Measurements from ENCODE around the gene ECM2.

ECM2 gene

DNA sequence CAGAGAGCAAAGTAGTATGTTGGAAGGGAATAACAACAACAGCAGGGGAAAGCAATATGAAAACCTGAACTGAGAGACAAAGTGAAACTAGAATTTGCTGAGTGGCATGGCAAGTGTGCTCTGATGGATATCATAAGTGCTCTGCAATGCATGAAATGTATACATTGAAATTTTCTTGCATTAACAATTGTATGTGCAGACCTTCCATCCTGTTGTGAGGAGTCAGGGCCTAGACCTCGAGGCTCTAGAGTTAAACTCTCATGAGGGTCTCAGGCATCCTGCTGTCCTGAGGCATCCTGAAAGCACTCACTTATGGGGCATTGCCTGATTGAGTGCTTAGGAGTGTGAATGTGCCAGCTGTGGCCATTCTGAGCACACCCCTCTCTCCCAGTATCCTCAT, 1.1 kb downstream of the ECM2 start:
- TF ChIP-seq, protein P1, sequence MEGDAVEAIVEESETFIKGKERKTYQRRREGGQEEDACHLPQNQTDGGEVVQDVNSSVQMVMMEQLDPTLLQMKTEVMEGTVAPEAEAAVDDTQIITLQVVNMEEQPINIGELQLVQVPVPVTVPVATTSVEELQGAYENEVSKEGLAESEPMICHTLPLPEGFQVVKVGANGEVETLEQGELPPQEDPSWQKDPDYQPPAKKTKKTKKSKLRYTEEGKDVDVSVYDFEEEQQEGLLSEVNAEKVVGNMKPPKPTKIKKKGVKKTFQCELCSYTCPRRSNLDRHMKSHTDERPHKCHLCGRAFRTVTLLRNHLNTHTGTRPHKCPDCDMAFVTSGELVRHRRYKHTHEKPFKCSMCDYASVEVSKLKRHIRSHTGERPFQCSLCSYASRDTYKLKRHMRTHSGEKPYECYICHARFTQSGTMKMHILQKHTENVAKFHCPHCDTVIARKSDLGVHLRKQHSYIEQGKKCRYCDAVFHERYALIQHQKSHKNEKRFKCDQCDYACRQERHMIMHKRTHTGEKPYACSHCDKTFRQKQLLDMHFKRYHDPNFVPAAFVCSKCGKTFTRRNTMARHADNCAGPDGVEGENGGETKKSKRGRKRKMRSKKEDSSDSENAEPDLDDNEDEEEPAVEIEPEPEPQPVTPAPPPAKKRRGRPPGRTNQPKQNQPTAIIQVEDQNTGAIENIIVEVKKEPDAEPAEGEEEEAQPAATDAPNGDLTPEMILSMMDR (conservative IDR thresholded peaks at IDR 0.05) = no peak
- no peak overlapping the region for H3K27ac ChIP-seq

DNA sequence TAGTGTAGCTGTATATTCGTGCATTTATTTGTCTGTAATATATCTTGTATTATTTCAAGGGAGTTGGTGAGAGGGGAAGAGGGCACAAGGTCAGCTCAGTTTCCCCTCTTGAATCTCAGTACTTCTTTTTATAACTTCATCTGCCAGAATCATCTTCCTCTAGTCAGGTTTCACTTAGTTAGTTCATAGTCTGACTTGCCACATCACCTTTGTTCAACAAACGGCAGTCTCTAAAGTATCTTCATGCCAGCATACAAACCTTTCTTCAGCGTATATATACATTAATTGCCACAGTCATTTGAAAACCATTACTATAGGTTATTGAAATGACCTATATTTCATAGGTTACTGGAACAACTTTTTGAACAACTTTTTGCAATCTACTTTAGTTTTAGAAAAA, 1.6 kb downstream of the ECM2 start:
- TF ChIP-seq, protein P1 (conservative IDR thresholded peaks at IDR 0.05) = no peak
- H3K27ac ChIP-seq = no peak overlapping the region

DNA sequence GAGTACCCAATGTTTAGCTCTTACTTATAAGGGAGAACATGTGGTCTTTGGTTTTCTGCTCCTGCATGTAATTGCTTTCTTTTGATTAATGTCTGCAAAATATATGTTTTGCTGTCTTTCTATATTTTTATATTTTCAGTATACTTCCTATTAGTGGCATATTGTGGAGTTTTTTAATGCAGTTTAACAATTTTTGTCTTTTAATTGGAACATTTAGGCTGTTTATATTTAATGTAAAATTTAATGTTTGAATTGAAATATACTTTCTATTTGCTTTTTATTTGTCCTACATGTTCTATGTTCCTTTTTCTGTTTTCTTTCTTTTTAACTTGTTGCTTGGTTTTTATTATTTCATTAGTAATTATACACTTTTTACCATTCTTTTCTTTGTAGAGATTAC, 4.9 kb downstream of the ECM2 start:
- H3K27ac ChIP-seq = no peak overlapping the region
- TF ChIP-seq, protein P1 (conservative IDR thresholded peaks at IDR 0.05) = no peak

DNA sequence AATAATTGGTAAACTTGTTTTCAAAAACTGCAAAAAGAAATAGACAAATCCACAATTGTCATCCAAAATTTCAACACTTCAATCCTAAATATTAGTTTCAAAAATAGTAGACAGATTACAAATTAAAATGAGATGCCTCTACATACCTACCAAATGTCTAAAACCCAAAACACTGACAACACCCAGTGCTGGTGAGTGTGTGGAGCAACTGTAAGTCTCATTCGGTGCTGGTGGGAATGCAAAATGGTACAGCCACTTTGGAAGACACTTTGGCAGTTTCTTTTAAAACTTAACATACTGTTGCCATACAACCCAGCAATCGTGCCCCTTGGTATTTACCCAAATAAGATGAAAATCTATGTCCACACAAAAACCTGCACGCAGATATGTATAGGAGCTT, 6.7 kb downstream of the ECM2 start:
- H3K27ac ChIP-seq = no peak overlapping the region
- TF ChIP-seq, protein P1 (conservative IDR thresholded peaks at IDR 0.05) = no peak

DNA sequence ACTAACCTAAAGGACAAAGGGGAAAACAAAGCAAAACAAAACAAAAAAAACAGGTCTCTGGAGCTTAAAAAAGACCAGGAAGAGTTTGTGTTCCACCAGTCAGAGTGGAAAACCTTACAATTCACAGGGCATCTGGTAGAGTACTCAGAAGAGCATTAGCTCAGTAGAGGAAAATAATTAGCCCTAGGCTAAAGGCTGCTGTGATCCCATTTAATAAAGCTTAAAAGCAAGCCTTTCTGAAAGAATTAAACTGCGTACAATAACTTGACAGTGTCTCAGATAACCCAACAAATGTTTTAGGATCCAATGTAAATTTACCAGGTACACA, 7.3 kb downstream of the ECM2 start:
- TF ChIP-seq, protein P1 (conservative IDR thresholded peaks at IDR 0.05) = no peak
- H3K27ac ChIP-seq = no peak overlapping the region

DNA sequence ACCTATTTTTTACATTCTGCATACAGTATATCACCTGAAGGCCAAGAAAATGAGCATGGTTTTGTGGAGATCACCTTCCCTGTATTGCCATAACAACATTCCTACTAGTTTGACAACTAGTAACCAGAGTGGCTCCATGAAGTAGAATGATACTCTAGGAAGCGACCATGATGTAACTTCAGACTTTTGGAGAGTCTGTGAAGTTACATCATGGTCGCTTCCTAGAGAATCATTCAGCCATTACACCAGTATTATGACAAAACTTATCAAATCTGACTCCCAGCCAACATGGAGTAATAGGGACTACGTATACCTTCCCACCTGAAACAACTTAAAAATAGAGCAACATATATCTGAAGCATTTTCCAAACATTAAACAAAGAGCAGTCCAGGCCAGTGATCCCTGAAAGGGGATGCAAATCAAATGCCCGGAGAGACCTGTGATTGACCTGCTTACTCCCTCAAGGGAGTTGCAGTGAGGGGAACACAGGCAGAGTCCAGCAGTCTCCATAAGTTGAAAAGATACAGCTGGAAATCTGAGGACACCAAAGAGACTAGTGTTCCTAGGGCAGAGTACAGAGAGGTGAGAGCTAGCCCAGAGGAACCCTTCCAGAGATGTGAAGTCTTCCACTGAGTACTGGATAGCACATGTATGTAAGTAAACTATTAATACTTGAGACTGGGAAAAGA, 7.8 kb downstream of the ECM2 start:
- H3K27ac ChIP-seq = no peak overlapping the region
- TF ChIP-seq, protein P1 (conservative IDR thresholded peaks at IDR 0.05) = no peak

DNA sequence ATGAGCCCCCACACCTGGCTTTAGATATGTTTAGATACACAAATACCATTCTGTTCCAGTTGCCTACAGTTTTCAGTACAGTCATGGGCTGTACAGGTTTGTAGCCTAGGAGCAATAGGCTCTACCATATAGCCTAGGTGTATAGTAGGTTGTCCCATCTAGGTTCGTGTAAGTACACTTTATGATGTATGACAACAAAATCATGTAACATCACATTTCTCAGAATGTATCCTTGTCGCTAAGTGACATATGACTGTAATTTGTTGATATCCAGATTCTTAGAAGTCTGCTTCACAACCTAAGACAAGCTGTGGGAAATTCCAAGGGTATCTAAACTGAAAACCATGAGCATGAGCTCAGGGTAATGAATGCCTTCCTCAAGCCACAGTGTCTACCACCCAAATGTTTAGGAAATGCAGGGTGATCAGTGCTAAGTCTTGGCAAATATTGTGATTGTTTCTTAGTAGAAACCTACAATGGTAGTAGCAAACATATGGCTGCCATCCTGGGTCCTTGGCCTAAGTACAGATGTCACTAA, 8.4 kb downstream of the ECM2 start:
- TF ChIP-seq, protein P1 (conservative IDR thresholded peaks at IDR 0.05) = no peak
- no peak overlapping the region for H3K27ac ChIP-seq
